ENCODE results near the gene RRAGC. TPM values are rescaled to one million over a fixed set of nuclear protein-coding genes. Genes with fewer than 3 reads are reported as not detected.

RRAGC gene
- total RNA-seq, 1 donor from 2014 or later, result 3.3 TPM

DNA sequence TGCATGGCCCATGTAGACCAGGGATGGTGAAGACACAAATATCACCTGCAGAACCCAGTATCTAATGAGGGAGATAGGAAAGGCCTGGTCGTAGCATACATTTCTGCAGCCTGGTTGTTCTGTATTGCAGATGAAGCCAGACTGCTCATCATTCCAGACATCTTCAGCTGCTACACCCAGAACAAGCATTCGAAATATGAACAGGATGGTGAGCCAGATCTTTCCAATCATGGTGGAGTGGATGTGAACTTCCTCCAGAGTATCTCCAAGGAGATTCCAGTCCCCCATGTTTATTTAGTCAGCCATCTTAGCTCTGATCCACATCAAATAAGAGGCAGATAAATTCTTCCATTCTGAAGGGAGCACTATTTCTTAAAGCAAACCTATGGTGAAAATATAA lies 16.2 kb upstream of the RRAGC start:
- DNase-seq (ENCODE audit: low read depth), result no peak
- no peak overlapping the region for H3K4me3 ChIP-seq (ENCODE audit: low read depth, low read length)
- TF ChIP-seq, protein P1, sequence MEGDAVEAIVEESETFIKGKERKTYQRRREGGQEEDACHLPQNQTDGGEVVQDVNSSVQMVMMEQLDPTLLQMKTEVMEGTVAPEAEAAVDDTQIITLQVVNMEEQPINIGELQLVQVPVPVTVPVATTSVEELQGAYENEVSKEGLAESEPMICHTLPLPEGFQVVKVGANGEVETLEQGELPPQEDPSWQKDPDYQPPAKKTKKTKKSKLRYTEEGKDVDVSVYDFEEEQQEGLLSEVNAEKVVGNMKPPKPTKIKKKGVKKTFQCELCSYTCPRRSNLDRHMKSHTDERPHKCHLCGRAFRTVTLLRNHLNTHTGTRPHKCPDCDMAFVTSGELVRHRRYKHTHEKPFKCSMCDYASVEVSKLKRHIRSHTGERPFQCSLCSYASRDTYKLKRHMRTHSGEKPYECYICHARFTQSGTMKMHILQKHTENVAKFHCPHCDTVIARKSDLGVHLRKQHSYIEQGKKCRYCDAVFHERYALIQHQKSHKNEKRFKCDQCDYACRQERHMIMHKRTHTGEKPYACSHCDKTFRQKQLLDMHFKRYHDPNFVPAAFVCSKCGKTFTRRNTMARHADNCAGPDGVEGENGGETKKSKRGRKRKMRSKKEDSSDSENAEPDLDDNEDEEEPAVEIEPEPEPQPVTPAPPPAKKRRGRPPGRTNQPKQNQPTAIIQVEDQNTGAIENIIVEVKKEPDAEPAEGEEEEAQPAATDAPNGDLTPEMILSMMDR (conservative IDR thresholded peaks at IDR 0.05; ENCODE audit: low read depth, low read length), result no peak

DNA sequence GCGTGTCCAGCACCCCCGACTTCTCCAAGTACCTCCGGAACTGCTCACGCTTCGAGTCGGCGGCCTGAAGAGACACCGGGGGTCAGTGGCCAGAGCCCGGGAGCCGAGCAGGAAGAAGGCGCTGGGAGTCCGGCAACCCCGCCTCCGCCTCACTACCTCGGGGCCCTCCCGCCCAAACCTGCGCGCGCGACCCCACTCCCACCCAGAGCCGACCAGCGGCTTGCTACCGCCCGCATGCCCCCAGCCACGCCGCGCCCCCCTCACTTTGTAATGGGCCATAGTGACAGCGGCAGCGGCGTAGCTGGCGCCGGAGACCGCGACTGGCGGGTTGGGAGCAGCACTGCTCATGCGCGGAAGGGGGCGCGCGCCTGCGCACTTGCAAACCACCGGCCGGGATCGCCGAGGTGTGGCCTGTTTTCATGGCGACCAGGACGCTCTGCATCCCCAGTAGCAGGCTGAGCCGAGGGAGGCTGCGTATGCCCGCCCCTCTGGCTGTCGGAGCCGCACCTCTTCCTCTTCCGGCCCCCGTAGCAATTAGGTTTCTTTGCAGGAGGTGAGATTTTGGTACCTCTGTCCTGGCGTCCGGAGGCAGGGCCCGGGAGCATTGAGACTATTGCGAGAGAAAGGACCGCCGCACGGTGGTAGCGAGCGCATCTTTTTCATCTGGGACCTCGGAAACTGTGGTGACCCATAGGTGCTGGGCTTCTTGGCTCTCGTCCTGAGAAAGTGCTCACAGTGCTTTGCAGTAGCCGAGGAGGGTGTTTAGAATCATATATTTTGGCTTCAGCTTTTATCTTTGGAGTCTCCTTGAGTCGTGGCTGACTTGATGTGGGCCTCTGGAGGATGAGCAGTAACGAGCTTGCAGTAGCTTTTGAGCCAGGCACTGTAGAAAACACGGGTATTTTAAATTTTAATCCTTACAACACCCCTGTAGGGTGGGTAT lies 13.7 kb upstream of the RRAGC start, which contains the start of gene MYCBP:
Gene MYCBP, minus strand, starts transcription at position 322 of the 943 bp plus-strand sequence. Its CDS starts 43 bp downstream, at position 279.
- H3K4me3 ChIP-seq (ENCODE audit: low read depth, low read length), result peak within 1 kb of the TSS; percentile 90
- DNase-seq (ENCODE audit: low read depth), result no peak
- TF ChIP-seq, protein P1 (conservative IDR thresholded peaks at IDR 0.05; ENCODE audit: low read depth, low read length), result no peak

DNA sequence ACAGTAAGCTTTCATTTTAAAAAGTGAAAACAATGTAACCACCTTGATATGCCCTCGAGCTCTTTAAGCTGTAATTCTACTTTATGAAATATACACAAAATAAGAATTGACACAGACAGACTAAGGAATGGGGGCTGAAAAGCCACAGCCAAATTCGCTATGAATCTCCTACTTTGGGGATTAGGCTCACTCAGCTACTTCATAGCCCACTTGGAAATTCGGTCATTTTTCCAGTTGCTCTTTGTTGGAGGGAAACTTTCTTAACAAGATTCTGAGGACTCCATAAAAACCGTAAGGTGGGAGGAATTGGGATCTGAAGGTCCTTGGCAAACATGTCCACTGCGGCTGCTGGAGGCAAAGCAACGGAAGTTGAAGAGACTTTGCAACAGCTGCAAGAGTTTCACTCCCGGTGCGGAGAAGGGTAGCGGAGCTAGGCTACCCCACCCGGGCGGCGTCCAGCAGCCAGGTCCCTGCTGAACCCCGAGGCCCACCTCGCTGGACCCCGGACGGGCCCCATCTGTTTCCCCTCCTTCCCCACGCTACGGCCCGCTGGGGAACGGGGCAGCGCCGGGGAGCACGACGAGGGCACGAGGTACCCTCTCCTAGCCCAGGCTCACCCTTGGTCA lies 12.9 kb upstream of the RRAGC start:
- peak overlapping the region; percentile 90 for H3K4me3 ChIP-seq (ENCODE audit: low read depth, low read length)
- TF ChIP-seq, protein P1 (conservative IDR thresholded peaks at IDR 0.05; ENCODE audit: low read depth, low read length), result no peak
- no peak for DNase-seq (ENCODE audit: low read depth)

DNA sequence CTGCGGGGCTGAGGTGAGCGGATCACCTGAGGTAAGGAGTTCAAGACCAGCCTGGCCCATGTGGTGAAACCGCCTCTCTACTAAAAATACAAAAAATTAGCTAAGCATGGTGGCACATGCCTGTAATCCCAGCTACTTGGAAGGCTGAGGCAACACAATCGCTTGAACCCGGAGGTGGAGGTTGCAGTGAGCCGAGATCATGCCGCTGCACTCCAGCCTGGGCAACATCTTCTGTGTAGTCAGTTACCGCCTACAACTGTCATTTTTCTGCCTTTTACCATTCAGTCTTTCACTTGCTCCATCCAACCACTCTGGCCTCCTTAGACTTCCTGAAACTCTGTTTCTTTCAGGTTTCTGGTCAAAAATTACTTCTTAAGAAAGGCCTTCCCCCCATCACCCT lies 11.4 kb upstream of the RRAGC start:
- TF ChIP-seq, protein P1 (conservative IDR thresholded peaks at IDR 0.05; ENCODE audit: low read depth, low read length), result no peak
- H3K4me3 ChIP-seq (ENCODE audit: low read depth, low read length), result no peak overlapping the region
- DNase-seq (ENCODE audit: low read depth), result no peak

DNA sequence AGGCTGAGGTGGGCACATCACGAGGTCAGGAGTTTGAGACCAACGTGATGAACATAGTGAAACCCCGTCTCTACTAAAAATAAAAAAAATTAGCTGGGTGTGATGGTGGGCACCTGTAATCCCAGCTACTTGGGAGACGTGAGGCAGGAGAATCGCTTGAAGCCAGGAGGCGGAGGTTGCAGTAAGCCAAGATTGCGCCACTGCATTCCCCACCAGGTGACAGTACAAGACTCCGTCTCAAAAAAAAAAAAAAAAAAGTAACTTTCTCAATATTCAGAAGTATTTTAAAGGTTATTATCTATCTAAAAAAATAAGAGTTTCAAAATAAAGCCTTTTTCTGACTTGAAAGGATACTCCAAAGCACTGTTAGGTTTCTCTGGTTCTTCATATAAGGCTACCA lies 7.6 kb upstream of the RRAGC start:
- TF ChIP-seq, protein P1 (conservative IDR thresholded peaks at IDR 0.05; ENCODE audit: low read depth, low read length), result no peak
- no peak overlapping the region for H3K4me3 ChIP-seq (ENCODE audit: low read depth, low read length)
- DNase-seq (ENCODE audit: low read depth), result no peak

DNA sequence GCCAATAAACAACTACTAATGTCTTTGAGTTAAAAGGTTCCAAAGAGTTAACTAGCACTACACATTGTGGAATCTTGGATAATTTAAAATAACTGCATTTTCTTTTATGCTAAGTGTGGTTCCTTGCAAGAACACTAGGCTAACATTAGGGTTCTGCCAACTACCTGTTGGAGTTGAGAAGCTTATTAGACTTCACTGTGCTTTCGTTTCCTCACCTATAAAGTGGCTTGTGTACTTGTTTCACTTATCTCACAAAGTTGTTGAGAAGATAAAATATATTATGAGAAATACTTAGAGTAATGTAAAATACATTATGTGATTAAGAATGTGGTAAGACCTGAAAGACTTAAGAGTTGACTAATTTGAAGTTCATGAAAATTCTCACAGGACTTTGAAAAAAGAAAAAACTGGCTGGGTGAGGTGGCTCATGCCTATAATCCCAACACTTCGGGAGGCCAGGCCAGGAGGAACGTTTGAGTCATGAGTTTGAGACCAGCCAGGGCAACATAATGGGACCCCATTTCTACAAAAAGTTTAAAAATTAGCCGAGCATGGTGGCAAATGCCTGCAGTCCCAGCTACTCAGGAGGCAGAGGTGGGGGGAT lies 5.6 kb upstream of the RRAGC start:
- H3K4me3 ChIP-seq (ENCODE audit: low read depth, low read length), result no peak overlapping the region
- no peak for DNase-seq (ENCODE audit: low read depth)
- TF ChIP-seq, protein P1 (conservative IDR thresholded peaks at IDR 0.05; ENCODE audit: low read depth, low read length), result no peak
